Measurements from ENCODE around the gene GNS. TPM values are rescaled to one million over a fixed set of nuclear protein-coding genes. Genes with fewer than 3 reads are reported as not detected.

The GNS gene
- polyA plus RNA-seq, 1 donor from 2014 or later: 39.0 TPM

- no peak overlapping the region for H2AFZ ChIP-seq (ENCODE audit: low read depth, low read length)
- no peaks in the 10 kb centered on the region for H3K9me3 ChIP-seq (ENCODE audit: low read length)
- no peak overlapping the region for H3K4me2 ChIP-seq (ENCODE audit: low read length)
- no peaks in the 10 kb centered on the region for H3K36me3 ChIP-seq (ENCODE audit: insufficient read depth, low read length)
- H3K27me3 ChIP-seq (ENCODE audit: insufficient read depth, low read depth, low read length): peaks cover 28% of the 10 kb centered on the region
- H3F3A ChIP-seq (ENCODE audit: insufficient read depth, low read length, poor library complexity, severe bottlenecking): peaks cover 3% of the 10 kb centered on the region
- no peaks in the 10 kb centered on the region for H3K9me2 ChIP-seq (ENCODE audit: insufficient read depth, low read length)
- H4K20me1 ChIP-seq (ENCODE audit: insufficient read depth): no peaks in the 10 kb centered on the region
- peak overlapping the region; percentile 67 for H3K4me3 ChIP-seq (ENCODE audit: low read length)
- no peak overlapping the region for H3K27ac ChIP-seq (ENCODE audit: low read length)
- H3K9ac ChIP-seq (ENCODE audit: low read length): no peak overlapping the region
- TF ChIP-seq EP300 (conservative IDR thresholded peaks at IDR 0.05; ENCODE audit: poor library complexity, severe bottlenecking) (no peak), CTCF (IDR thresholded peaks at IDR 0.05; ENCODE audit: poor library complexity, severe bottlenecking) (no peak), EZH2 (IDR thresholded peaks at IDR 0.05; ENCODE audit: borderline replicate concordance, insufficient read depth, low read length, poor library complexity, severe bottlenecking) (no peak), MXI1 (conservative IDR thresholded peaks at IDR 0.05; ENCODE audit: poor library complexity, severe bottlenecking) (no peak), SMC3 (conservative IDR thresholded peaks at IDR 0.05; ENCODE audit: poor library complexity) (no peak), POLR2AphosphoS5 (IDR thresholded peaks at IDR 0.05) (no peak), TAF1 (IDR thresholded peaks at IDR 0.05; ENCODE audit: low read depth) (no peak), RAD21 (conservative IDR thresholded peaks at IDR 0.05) (no peak)
- TF ChIP-seq, protein P1, sequence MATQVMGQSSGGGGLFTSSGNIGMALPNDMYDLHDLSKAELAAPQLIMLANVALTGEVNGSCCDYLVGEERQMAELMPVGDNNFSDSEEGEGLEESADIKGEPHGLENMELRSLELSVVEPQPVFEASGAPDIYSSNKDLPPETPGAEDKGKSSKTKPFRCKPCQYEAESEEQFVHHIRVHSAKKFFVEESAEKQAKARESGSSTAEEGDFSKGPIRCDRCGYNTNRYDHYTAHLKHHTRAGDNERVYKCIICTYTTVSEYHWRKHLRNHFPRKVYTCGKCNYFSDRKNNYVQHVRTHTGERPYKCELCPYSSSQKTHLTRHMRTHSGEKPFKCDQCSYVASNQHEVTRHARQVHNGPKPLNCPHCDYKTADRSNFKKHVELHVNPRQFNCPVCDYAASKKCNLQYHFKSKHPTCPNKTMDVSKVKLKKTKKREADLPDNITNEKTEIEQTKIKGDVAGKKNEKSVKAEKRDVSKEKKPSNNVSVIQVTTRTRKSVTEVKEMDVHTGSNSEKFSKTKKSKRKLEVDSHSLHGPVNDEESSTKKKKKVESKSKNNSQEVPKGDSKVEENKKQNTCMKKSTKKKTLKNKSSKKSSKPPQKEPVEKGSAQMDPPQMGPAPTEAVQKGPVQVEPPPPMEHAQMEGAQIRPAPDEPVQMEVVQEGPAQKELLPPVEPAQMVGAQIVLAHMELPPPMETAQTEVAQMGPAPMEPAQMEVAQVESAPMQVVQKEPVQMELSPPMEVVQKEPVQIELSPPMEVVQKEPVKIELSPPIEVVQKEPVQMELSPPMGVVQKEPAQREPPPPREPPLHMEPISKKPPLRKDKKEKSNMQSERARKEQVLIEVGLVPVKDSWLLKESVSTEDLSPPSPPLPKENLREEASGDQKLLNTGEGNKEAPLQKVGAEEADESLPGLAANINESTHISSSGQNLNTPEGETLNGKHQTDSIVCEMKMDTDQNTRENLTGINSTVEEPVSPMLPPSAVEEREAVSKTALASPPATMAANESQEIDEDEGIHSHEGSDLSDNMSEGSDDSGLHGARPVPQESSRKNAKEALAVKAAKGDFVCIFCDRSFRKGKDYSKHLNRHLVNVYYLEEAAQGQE (IDR thresholded peaks at IDR 0.05; ENCODE audit: borderline replicate concordance): no peak
- H3K79me2 ChIP-seq (replicated peaks; ENCODE audit: insufficient read depth, low read length): no peaks in the 10 kb centered on the region
Measured at GRCh38 chr12:64782191-64782876, 23.1 kb upstream of the GNS start.

GRCh38 chr12:64781280-64782190, 22.3 kb upstream of the GNS start:
- peak overlapping the region; percentile 67 for H3K4me3 ChIP-seq (ENCODE audit: low read length)
- H3K9me2 ChIP-seq (ENCODE audit: insufficient read depth, low read length): no peaks in the 10 kb centered on the region
- TF ChIP-seq EZH2 (IDR thresholded peaks at IDR 0.05; ENCODE audit: borderline replicate concordance, insufficient read depth, low read length, poor library complexity, severe bottlenecking) (no peak), SMC3 (conservative IDR thresholded peaks at IDR 0.05; ENCODE audit: poor library complexity) (no peak), CTCF (IDR thresholded peaks at IDR 0.05; ENCODE audit: poor library complexity, severe bottlenecking) (no peak), TAF1 (IDR thresholded peaks at IDR 0.05; ENCODE audit: low read depth) (no peak), EP300 (conservative IDR thresholded peaks at IDR 0.05; ENCODE audit: poor library complexity, severe bottlenecking) (no peak), MXI1 (conservative IDR thresholded peaks at IDR 0.05; ENCODE audit: poor library complexity, severe bottlenecking) (no peak), POLR2AphosphoS5 (IDR thresholded peaks at IDR 0.05) (no peak), RAD21 (conservative IDR thresholded peaks at IDR 0.05) (no peak)
- TF ChIP-seq, protein P1 (IDR thresholded peaks at IDR 0.05; ENCODE audit: borderline replicate concordance): no peak
- H3F3A ChIP-seq (ENCODE audit: insufficient read depth, low read length, poor library complexity, severe bottlenecking): peaks cover 3% of the 10 kb centered on the region
- no peak overlapping the region for H3K27ac ChIP-seq (ENCODE audit: low read length)
- no peak overlapping the region for H2AFZ ChIP-seq (ENCODE audit: low read depth, low read length)
- H3K4me2 ChIP-seq (ENCODE audit: low read length): no peak overlapping the region
- peaks cover 28% of the 10 kb centered on the region for H3K27me3 ChIP-seq (ENCODE audit: insufficient read depth, low read depth, low read length)
- H3K9ac ChIP-seq (ENCODE audit: low read length): peak overlapping the region; percentile 39
- H3K79me2 ChIP-seq (replicated peaks; ENCODE audit: insufficient read depth, low read length): no peaks in the 10 kb centered on the region
- H3K36me3 ChIP-seq (ENCODE audit: insufficient read depth, low read length): no peaks in the 10 kb centered on the region
- no peaks in the 10 kb centered on the region for H3K9me3 ChIP-seq (ENCODE audit: low read length)
- no peaks in the 10 kb centered on the region for H4K20me1 ChIP-seq (ENCODE audit: insufficient read depth)
